HFFc6 (cell line): Measurements from ENCODE around the gene FBXO21. TPM values are rescaled to one million over a fixed set of nuclear protein-coding genes. Genes with fewer than 3 reads are reported as not detected.

Source experiments
- DNase-seq: peaks from one replicate; pipeline ENCODE4 v3.0.0-alpha.2; 2018
- H3K27ac Mint-ChIP-seq: 2 replicates; pipeline ENCODE4 v1.8.0; 2020; ENCODE audit warnings: mild to moderate bottlenecking, mixed read lengths
- H3K27me3 Mint-ChIP-seq: 2 replicates; pipeline ENCODE4 v1.8.0; 2021; ENCODE audit warnings: mild to moderate bottlenecking, moderate library complexity, mixed read lengths; ENCODE audit not compliant: insufficient read depth
- H3K36me3 Mint-ChIP-seq: 2 replicates; pipeline ENCODE4 v1.8.0; 2021; ENCODE audit warnings: low read depth, mixed read lengths
- H3K4me1 Mint-ChIP-seq: 2 replicates; pipeline ENCODE4 v1.8.0; 2020; ENCODE audit warnings: low read depth, mixed read lengths
- H3K4me3 Mint-ChIP-seq: 2 replicates; pipeline ENCODE4 v1.8.0; 2020; ENCODE audit warnings: mild to moderate bottlenecking, moderate library complexity, mixed read lengths
- H3K9me3 Mint-ChIP-seq: 2 replicates; pipeline ENCODE4 v1.8.0; 2020; ENCODE audit warnings: mild to moderate bottlenecking, mixed read lengths
- total RNA-seq, 6 experiments: library from RNA; stranded (reverse); fragmentation: NEBNext Ultra II Directional; extraction: Animal tissue kit (Norgen Biotek cat#: 25700); gene quantifications; 2 replicates in 1 of 6; 3 replicates in 5 of 6; pipeline ENCODE4 v1.2.3, GENCODE V29; 2021
- TF ChIP-seq, protein P1 (sequence below): fragments of 200-600 bp; sonication (generic); IDR thresholded peaks from 2 replicates; pipeline ENCODE4 v1.5.0; 2021; ENCODE audit warnings: antibody characterized with exemption, mild to moderate bottlenecking

The FBXO21 gene
- total RNA-seq, 6 experiments from 2014 or later, result 26.2 to 35.3 (median 32.3) TPM

GRCh38 chr12:117118838-117119591 lies 71.3 kb downstream of the FBXO21 start:
- no peak for DNase-seq
- H3K9me3 Mint-ChIP-seq, result no peaks in the 10 kb centered on the region
- H3K4me3 Mint-ChIP-seq, result no peak overlapping the region
- H3K4me1 Mint-ChIP-seq, result peaks cover 6% of the 10 kb centered on the region
- H3K27ac Mint-ChIP-seq, result no peak overlapping the region
- TF ChIP-seq, protein P1, sequence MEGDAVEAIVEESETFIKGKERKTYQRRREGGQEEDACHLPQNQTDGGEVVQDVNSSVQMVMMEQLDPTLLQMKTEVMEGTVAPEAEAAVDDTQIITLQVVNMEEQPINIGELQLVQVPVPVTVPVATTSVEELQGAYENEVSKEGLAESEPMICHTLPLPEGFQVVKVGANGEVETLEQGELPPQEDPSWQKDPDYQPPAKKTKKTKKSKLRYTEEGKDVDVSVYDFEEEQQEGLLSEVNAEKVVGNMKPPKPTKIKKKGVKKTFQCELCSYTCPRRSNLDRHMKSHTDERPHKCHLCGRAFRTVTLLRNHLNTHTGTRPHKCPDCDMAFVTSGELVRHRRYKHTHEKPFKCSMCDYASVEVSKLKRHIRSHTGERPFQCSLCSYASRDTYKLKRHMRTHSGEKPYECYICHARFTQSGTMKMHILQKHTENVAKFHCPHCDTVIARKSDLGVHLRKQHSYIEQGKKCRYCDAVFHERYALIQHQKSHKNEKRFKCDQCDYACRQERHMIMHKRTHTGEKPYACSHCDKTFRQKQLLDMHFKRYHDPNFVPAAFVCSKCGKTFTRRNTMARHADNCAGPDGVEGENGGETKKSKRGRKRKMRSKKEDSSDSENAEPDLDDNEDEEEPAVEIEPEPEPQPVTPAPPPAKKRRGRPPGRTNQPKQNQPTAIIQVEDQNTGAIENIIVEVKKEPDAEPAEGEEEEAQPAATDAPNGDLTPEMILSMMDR, result no peak
- peaks cover 5% of the 10 kb centered on the region; the same call in 1 of the 2 replicates for H3K27me3 Mint-ChIP-seq
- H3K36me3 Mint-ChIP-seq, result no peaks in the 10 kb centered on the region

DNA sequence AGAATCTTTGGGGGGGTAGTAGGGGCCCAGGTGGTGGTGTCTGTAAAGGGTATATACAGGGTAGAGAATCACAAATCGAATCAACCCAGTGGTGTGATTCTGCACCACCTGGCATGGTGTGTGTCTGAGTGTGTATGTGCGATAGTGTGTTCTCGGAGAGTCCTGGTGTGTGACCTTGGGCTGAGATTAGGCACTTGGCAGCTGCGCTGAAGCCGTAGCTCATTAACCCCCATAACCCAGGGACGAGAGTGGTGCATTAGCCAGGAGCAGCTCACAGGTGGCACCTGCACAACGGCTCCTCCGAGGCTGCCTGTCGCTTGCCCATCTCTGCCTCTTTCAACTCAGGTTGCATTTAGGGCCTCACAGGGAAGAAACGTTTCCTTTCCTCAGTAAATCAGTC lies 75.5 kb downstream of the FBXO21 start:
- Mint-ChIP-seq H3K27ac (no peak overlapping the region), H3K27me3 (peaks cover 21% of the 10 kb centered on the region), H3K4me3 (no peak overlapping the region), H3K9me3 (no peaks in the 10 kb centered on the region), H3K4me1 (peaks cover 6% of the 10 kb centered on the region), H3K36me3 (no peaks in the 10 kb centered on the region)
- TF ChIP-seq, protein P1, result no peak
- no peak for DNase-seq

DNA sequence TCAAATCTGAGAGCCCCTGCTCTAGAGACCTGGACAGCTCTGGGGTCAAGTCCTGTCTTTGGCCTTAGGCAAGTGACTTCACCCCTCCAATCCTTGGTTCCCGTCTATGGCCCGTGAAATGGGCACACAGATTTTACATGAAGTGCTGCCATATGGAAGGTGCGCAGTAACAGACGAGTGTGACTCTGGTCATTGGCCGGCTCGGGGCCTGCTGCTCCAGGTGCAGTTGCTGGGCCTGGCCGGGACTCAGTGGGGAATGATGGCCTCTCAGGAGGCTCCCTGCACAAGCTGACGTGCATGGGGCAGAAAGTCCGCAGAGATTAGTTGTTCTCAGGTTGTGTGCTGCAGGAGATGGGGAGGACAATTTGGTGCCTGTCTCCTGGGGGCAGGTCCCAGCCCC lies 77.0 kb downstream of the FBXO21 start:
- Mint-ChIP-seq H3K36me3 (no peaks in the 10 kb centered on the region), H3K4me1 (peaks cover 6% of the 10 kb centered on the region), H3K27me3 (peaks cover 24% of the 10 kb centered on the region), H3K4me3 (no peak overlapping the region), H3K27ac (no peak overlapping the region), H3K9me3 (no peaks in the 10 kb centered on the region)
- DNase-seq, result no peak
- TF ChIP-seq, protein P1, result no peak

DNA sequence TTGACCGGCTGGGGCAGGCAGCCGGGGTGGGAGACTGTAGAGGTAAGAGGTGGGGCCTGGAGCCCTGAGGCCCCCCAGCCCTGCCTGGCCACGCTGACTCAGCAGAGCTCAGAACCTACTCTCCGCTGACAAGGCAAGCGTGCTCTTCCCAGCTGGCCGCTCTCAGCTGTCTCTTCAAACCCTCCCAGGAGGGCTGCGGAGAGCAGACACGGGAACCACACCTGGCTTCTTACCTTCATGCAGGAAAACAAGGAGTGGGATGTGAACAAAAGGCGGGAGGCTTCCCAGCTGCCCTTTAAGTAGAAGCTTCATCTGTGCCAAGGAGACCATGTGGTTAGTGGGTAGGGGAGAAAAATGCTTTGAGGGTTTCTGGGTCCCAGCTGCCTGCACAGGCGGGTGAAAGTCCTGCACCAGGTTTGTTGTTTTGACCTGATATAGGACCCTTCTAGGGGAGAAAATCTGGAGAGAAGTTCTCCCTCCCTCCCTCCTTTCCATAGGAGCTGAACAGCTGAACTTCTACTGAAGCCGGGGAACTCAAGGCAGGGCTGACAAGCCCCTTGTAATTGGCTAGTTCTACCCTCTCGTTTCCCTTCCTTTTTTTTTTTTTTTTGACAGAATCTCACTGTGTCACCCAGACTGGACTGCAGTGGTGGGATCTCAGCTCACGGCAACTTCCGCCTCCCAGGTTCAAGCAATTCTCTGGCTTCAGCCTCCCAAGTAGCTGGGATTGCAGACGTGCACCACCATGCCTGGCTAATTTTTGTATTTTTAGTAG lies 78.3 kb downstream of the FBXO21 start:
- H3K4me3 Mint-ChIP-seq, result no peak overlapping the region
- no peaks in the 10 kb centered on the region for H3K9me3 Mint-ChIP-seq
- DNase-seq, result no peak
- no peak overlapping the region for H3K27ac Mint-ChIP-seq
- no peaks in the 10 kb centered on the region for H3K36me3 Mint-ChIP-seq
- TF ChIP-seq, protein P1, result no peak
- no peaks in the 10 kb centered on the region for H3K4me1 Mint-ChIP-seq
- H3K27me3 Mint-ChIP-seq, result peaks cover 30% of the 10 kb centered on the region

DNA sequence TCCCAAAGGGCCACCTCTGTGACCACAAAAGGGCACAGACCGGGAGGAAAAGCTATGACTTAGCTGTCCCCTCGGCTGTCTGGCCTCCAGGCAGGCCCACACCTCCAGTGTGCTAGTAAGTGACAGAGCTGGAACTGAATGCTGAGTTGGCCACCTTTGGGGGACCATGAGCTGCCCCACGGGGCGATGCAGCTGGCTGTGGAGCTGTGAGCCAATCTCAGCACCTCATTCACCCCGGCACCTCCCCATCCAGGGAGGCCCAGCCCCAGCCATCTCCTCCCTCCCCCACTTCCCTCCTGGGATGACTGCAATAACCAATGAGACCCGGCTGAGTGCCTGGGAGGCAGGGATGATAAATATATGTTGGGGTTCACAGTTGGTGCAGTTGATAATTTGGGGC lies 78.9 kb downstream of the FBXO21 start:
- TF ChIP-seq, protein P1, result no peak
- Mint-ChIP-seq H3K4me3 (no peak overlapping the region), H3K9me3 (no peaks in the 10 kb centered on the region), H3K4me1 (no peaks in the 10 kb centered on the region), H3K27ac (no peak overlapping the region), H3K36me3 (no peaks in the 10 kb centered on the region), H3K27me3 (peaks cover 31% of the 10 kb centered on the region)
- no peak for DNase-seq
